Adrenal gland (tissue), 12 donors: Measurements from ENCODE around the gene HSP90B1. TPM values are rescaled to one million over a fixed set of nuclear protein-coding genes. Genes with fewer than 3 reads are reported as not detected.

ENCODE experiments used
- DNase-seq, 7 donors: peaks; one replicate each; pipeline ENCODE4 v3.0.0-alpha.2; 2019 to 2020
- H3K27ac ChIP-seq, 5 donors: fragments of 200-600 bp; sonication (generic) in 4 of 5; 1 replicate in 3 of 5; 2 replicates in 2 of 5; pipeline versions ENCODE4 v1.5.1 to v1.8.0; 2016 to 2020; ENCODE audit warnings: mild to moderate bottlenecking in 1 of 5
- H3K27me3 ChIP-seq: fragments of 200-600 bp; 2 replicates; pipeline ENCODE4 v1.8.0; 2021
- H3K36me3 ChIP-seq, 2 donors: fragments of 200-600 bp; replicated peaks in 1 of 2; 1 replicate in 1 of 2; 2 replicates in 1 of 2; pipeline versions ENCODE4 v1.5.1 to v1.8.0; 2018 to 2022
- H3K4me1 ChIP-seq, 2 donors: fragments of 200-600 bp; replicated peaks in 1 of 2; 1 replicate in 1 of 2; 2 replicates in 1 of 2; pipeline versions ENCODE4 v1.5.1 to v1.8.0; 2018 to 2021
- H3K4me3 ChIP-seq, 4 donors: fragments of 200-600 bp; sonication (generic) in 3 of 4; one replicate each; pipeline ENCODE4 v1.5.1; 2016 to 2018
- H3K9me3 ChIP-seq, 3 donors: fragments of 200-600 bp; sonication (generic) in 1 of 3; replicated peaks in 1 of 3; 1 replicate in 2 of 3; 2 replicates in 1 of 3; pipeline versions ENCODE4 v1.5.1 to v1.8.0; 2016 to 2021
- CTCF ChIP-seq, 6 experiments: fragments of 450-650 bp in 4 of 6; fragments of 200-600 bp in 2 of 6; sonication (generic) in 1 of 6; IDR thresholded peaks; 1 replicate in 5 of 6; 2 replicates in 1 of 6; pipeline versions ENCODE4 v1.5.1 to v1.8.0; 2016 to 2021; ENCODE audit warnings: antibody characterized with exemption in 6 of 6, mild to moderate bottlenecking in 2 of 6, moderate library complexity in 1 of 6
- POLR2A ChIP-seq, 2 donors: fragments of 450-650 bp; IDR thresholded peaks; one replicate each; pipeline ENCODE4 v1.6.1; 2017; ENCODE audit warnings: antibody characterized with exemption in 2 of 2, mild to moderate bottlenecking in 2 of 2, moderate library complexity in 1 of 2
- WGBS, 4 donors: extraction: QIAGEN DNeasy Blood & Tissue Kit in 2 of 4; methylation state at CpG; one replicate each; pipeline versions ENCODE4 v1.1.5 to v1.1.7; 2013 to 2017; 5-methylcytosine and 5-hydroxymethylcytosine counted together
- intact Hi-C, 2 donors: fragments of 100-400 bp; cut with DNase I; formaldehyde crosslinking; loops; one replicate each; pipeline versions ENCODE4 v1.14.1 to v1.15.0; 2022 to 2023
- polyA plus RNA-seq, 3 donors: library from polyadenylated mRNA; stranded (reverse); fragments of 200-250 nt in 2 of 3; fragments of 350-450 nt in 1 of 3; fragmentation: Illumina TruSeq in 1 of 3; extraction: RNeasy Lipid Tissue Mini Kit (QIAGEN cat#74804) in 1 of 3; gene quantifications; one replicate each; pipeline ENCODE4 v1.2.3, GENCODE V29; 2013 to 2014
- total RNA-seq, 9 donors: library from RNA; depleted of rRNA in 4 of 9; stranded (reverse); fragments of >200 nt in 4 of 9; fragments of 120-200 nt in 1 of 9; fragmentation: NEBNext Ultra II Directional in 1 of 9; extraction: Animal tissue kit (Norgen Biotek cat#: 25700) in 1 of 9; gene quantifications; one replicate each; pipeline versions ENCODE4 v1.1.0 to v1.2.4, GENCODE V29; 2013 to 2023
- donor health status: healthy with polysubstance abuse.
- donor health status: Bipolar disorder and iron deficiency.
- donor health status: DM: yes; HTN: yes; CAD: no.
- donor health status: DM: no; HTN: no; CAD: no.
- donor health status: DM: no; HTN: no; CAD: no.
- donor health status: DM: yes; HTN: yes; CAD: no.

HSP90B1 gene
- total and polyA plus RNA-seq, 12 donors, result 241 to 1,629 (median 530) TPM

- WGBS, 4 donors, result 33 to 95% (median 50%) methylated on average over 1 of the region's 1 CpG
- TF ChIP-seq CTCF (IDR thresholded peaks at IDR 0.05) (no peak), POLR2A (IDR thresholded peaks at IDR 0.05) (no peak)
- intact Hi-C loops, result no loop called here
- DNase-seq, result no peak
- no peaks in the 10 kb centered on the region for H3K9me3 ChIP-seq
- H3K36me3 ChIP-seq, result peaks cover 0 to 57% of the 10 kb centered on the region in 2 donors
- H3K27me3 ChIP-seq, result no peaks in the 10 kb centered on the region
- peaks cover 15 to 17% of the 10 kb centered on the region in 2 donors for H3K4me1 ChIP-seq
- no peak overlapping the region for H3K27ac ChIP-seq
- H3K4me3 ChIP-seq, result no peak overlapping the region
These were observed 22.3 kb downstream of the HSP90B1 start for GRCh38 chr12:103952497-103952896.

- peak overlapping the region in 3 of 5 donors; percentile 86 to 92 (median 91) for H3K27ac ChIP-seq
- peak overlapping the region in 3 of 4 donors; percentile 27 to 76 (median 63) for H3K4me3 ChIP-seq
- no peak for DNase-seq
- no peaks in the 10 kb centered on the region for H3K27me3 ChIP-seq
- WGBS, 4 donors, result 20 to 28% (median 25%) methylated on average over 7 of the region's 7 CpGs
- no peak for TF ChIP-seq CTCF (IDR thresholded peaks at IDR 0.05)
- TF ChIP-seq POLR2A (IDR thresholded peaks at IDR 0.05), result no peak
- intact Hi-C loops, result no loop called here
- peaks cover 0 to 22% of the 10 kb centered on the region in 2 donors for H3K36me3 ChIP-seq
- H3K9me3 ChIP-seq, result no peaks in the 10 kb centered on the region
- H3K4me1 ChIP-seq, result peaks cover 17 to 30% of the 10 kb centered on the region in 2 donors
These were observed 25.8 kb downstream of the HSP90B1 start for GRCh38 chr12:103955811-103956508.

- intact Hi-C loops, result no loop called here
- DNase-seq, result peak in 1 of 7 donors; percentile 36
- 0 to 1% (median 0%) methylated on average over 9 to 31 of the region's 31 CpGs for WGBS, 4 donors
- Histone ChIP-seq H3K27me3 (no peaks in the 10 kb centered on the region), H3K27ac (peak overlapping the region; percentile 74 to 93 (median 91)), H3K4me3 (peak overlapping the region; percentile 27 to 76 (median 49)), H3K9me3 (no peaks in the 10 kb centered on the region), H3K4me1 (peaks cover 17 to 36% of the 10 kb centered on the region in 2 donors), H3K36me3 (peaks cover 0 to 17% of the 10 kb centered on the region in 2 donors)
- TF ChIP-seq POLR2A (IDR thresholded peaks at IDR 0.05) (no peak), CTCF (IDR thresholded peaks at IDR 0.05) (no peak)
These were observed 26.4 kb downstream of the HSP90B1 start for GRCh38 chr12:103956509-103957027.

GRCh38 chr12:103957865-103958388, 27.7 kb downstream of the HSP90B1 start:
- Histone ChIP-seq H3K4me3 (no peak overlapping the region), H3K4me1 (peaks cover 17 to 39% of the 10 kb centered on the region in 2 donors), H3K36me3 (peaks cover 0 to 8% of the 10 kb centered on the region in 2 donors), H3K27me3 (no peaks in the 10 kb centered on the region), H3K27ac (peak overlapping the region; percentile 74 to 93 (median 91)), H3K9me3 (no peaks in the 10 kb centered on the region)
- 86 to 95% (median 92%) methylated on average over 7 of the region's 7 CpGs for WGBS, 4 donors
- no peak for DNase-seq
- intact Hi-C loops, result no loop called here
- no peak for TF ChIP-seq POLR2A (IDR thresholded peaks at IDR 0.05)
- no peak for TF ChIP-seq CTCF (IDR thresholded peaks at IDR 0.05)
